Measurements from ENCODE around the gene TRIM28. TPM values are rescaled to one million over a fixed set of nuclear protein-coding genes. Genes with fewer than 3 reads are reported as not detected.
A peak's percentile ranks its signal among the peaks of the same experiment; 100 is the strongest.

The TRIM28 gene
- total RNA-seq, 2 experiments from 2014 or later = 527 to 550 TPM

- H3K4me3 Mint-ChIP-seq = no peak overlapping the region
- TF ChIP-seq CTCF (IDR thresholded peaks at IDR 0.05) = no peak
- H3K9me3 Mint-ChIP-seq = no peaks in the 10 kb centered on the region
- peaks cover 16% of the 10 kb centered on the region for H3K36me3 Mint-ChIP-seq (ENCODE audit: low read depth)
- ChIA-PET CTCF (no interaction called here), POLR2A (interaction anchor here (0.6 kb wide), 1 partner anchor 290 kb away, joined by 4 read pairs; no protein-coding TSS in a partner anchor)
- DNase-seq = no peak
- H3K27me3 Mint-ChIP-seq = no peaks in the 10 kb centered on the region
- no peak for ATAC-seq
- intact Hi-C loops (cut with micrococcal nuclease) = no loop called here
- no peak overlapping the region for H3K27ac Mint-ChIP-seq
- H3K4me1 Mint-ChIP-seq (ENCODE audit: low read depth) = peaks cover 10% of the 10 kb centered on the region
These were observed 41.7 kb downstream of the TRIM28 start for GRCh38 chr19:58585442-58586132.

- no peak for TF ChIP-seq CTCF (IDR thresholded peaks at IDR 0.05)
- Mint-ChIP-seq H3K4me3 (no peak overlapping the region), H3K36me3 (ENCODE audit: low read depth) (peaks cover 12% of the 10 kb centered on the region), H3K4me1 (ENCODE audit: low read depth) (peaks cover 5% of the 10 kb centered on the region), H3K27me3 (no peaks in the 10 kb centered on the region), H3K27ac (no peak overlapping the region), H3K9me3 (no peaks in the 10 kb centered on the region)
- no peak for DNase-seq
- intact Hi-C loops (cut with micrococcal nuclease) = no loop called here
- ATAC-seq = no peak
- ChIA-PET POLR2A (no interaction called here), CTCF (no interaction called here)
These were observed 42.4 kb downstream of the TRIM28 start for GRCh38 chr19:58586133-58586765.

Small RNAs within 50 kb of the gene (microRNA-seq; reads per million reads assigned to microRNA genes)
- 4.8 reads per million, percentile 21 among the genes with 10 or more reads in this experiment for gene MIR6807 (ENCODE audit: borderline microRNAs expressed, borderline replicate concordance)

Other genes starting within 250 kb of the TRIM28 start
- 10 to 100 TPM; 40.6 to 43.0 TPM for gene ERVK3-1, start 238.7 kb upstream of the TRIM28 start, total RNA-seq
- gene ZSCAN22, start 217.1 kb upstream of the TRIM28 start, total RNA-seq = 1 to 10 TPM; 2.6 to 2.9 TPM
- 10 to 100 TPM; 35.2 to 36.2 TPM for gene A1BG, start 190.6 kb upstream of the TRIM28 start, total RNA-seq
- gene ZNF497, start 181.3 kb upstream of the TRIM28 start, total RNA-seq = 1 to 10 TPM; 1.3 to 1.6 TPM
- gene ZNF837, start 163.0 kb upstream of the TRIM28 start, total RNA-seq = 1 to 10 TPM; 1.5 to 1.6 TPM
- 1,000 to 10,000 TPM; 1,906 to 1,936 TPM for gene RPS5, start 156.8 kb upstream of the TRIM28 start, total RNA-seq
- 1 to 10 TPM in 1 of 2 experiments, under 1 TPM in 1; 0.81 to 1.1 TPM for gene RNF225, start 148.4 kb upstream of the TRIM28 start, total RNA-seq
- gene ZNF584, start 135.4 kb upstream of the TRIM28 start, total RNA-seq = 10 to 100 TPM; 12.0 to 14.3 TPM
- 1 to 10 TPM; 3.4 to 3.8 TPM for gene ZNF132, start 103.9 kb upstream of the TRIM28 start, total RNA-seq
- 1 to 10 TPM; 7.6 to 8.2 TPM for gene ZNF324B, start 92.4 kb upstream of the TRIM28 start, total RNA-seq
- gene ZNF324, start 77.0 kb upstream of the TRIM28 start, total RNA-seq = 10 to 100 TPM in 1 of 2 experiments, 1 to 10 TPM in 1; 8.1 to 10.1 TPM
- gene ZNF446, start 67.7 kb upstream of the TRIM28 start, total RNA-seq = 1 to 10 TPM; 3.5 to 4.0 TPM
- 10 to 100 TPM; 21.7 to 26.6 TPM for gene SLC27A5, start 32.1 kb upstream of the TRIM28 start, total RNA-seq
- 1 to 10 TPM; 7.4 to 7.9 TPM for gene ZBTB45, start 24.3 kb upstream of the TRIM28 start, total RNA-seq
- 10 to 100 TPM; 88.3 to 90.0 TPM for gene CHMP2A, start 11.0 kb downstream of the TRIM28 start, total RNA-seq
- 100 to 1,000 TPM; 107 to 114 TPM for gene UBE2M, start 14.5 kb downstream of the TRIM28 start, total RNA-seq
- gene MZF1, start 29.3 kb downstream of the TRIM28 start, total RNA-seq = 10 to 100 TPM; 12.1 to 13.4 TPM

All from activated CD8-positive, alpha-beta T cell treated with anti-CD3 and anti-CD28 coated beads for 36 hours (primary cell).